Activated CD4-positive, alpha-beta T cell treated with anti-CD3 and anti-CD28 coated beads, Interleukin-2, amount 50 U/mL, for 48 hours (primary cell): Measurements from ENCODE around the gene ZNF579.

Experiments
- DNase-seq, 2 experiments: peaks; one replicate each; pipeline ENCODE4 v3.0.0-alpha.2; 2020

ZNF579 gene

GRCh38 chr19:55563261-55563690, 17.4 kb downstream of the ZNF579 start:
- no peak for DNase-seq

DNA sequence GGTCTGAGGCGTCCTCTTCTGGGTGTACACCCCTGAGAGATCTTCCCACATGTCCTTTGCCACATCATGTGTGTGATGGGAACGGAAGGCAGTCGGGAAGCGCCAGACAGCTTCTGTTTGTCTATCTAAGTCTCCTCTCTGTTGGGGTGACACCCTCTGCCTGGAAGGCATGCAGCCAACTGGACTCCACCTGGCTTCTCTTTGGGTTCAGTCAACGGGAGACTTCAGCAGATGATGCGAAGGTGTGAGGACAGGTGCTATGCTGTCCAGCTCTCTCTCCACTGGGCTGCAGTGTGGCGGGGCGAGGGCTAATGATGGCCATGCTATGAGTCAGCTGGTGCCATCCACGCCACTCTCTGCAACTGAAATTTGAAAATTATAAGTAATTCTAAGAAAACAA, 21.0 kb downstream of the ZNF579 start:
- DNase-seq = no peak

DNA sequence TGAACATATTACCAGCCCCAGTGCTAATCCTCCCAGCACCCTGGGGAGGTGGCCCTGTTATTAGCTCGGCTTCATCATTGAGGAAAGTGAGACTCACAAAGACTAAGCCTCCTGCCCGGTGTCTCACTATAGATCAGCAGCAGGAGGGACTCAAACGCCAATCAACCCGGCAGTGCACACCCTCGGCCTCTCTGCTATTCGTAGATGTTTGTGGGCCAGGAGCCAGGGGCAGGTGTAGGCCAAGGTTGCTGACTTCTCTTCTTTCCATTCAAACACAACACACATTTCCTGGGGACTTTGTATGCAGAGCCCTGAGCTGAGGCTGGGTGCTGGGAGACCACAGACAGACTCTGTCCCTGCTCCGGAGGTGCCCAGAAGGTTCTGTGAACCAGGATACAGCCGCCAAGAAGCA, 25.9 kb downstream of the ZNF579 start:
- DNase-seq = no peak

- DNase-seq = no peak
Observed at GRCh38 chr19:55554302-55554701, 26.3 kb downstream of the ZNF579 start.

DNA sequence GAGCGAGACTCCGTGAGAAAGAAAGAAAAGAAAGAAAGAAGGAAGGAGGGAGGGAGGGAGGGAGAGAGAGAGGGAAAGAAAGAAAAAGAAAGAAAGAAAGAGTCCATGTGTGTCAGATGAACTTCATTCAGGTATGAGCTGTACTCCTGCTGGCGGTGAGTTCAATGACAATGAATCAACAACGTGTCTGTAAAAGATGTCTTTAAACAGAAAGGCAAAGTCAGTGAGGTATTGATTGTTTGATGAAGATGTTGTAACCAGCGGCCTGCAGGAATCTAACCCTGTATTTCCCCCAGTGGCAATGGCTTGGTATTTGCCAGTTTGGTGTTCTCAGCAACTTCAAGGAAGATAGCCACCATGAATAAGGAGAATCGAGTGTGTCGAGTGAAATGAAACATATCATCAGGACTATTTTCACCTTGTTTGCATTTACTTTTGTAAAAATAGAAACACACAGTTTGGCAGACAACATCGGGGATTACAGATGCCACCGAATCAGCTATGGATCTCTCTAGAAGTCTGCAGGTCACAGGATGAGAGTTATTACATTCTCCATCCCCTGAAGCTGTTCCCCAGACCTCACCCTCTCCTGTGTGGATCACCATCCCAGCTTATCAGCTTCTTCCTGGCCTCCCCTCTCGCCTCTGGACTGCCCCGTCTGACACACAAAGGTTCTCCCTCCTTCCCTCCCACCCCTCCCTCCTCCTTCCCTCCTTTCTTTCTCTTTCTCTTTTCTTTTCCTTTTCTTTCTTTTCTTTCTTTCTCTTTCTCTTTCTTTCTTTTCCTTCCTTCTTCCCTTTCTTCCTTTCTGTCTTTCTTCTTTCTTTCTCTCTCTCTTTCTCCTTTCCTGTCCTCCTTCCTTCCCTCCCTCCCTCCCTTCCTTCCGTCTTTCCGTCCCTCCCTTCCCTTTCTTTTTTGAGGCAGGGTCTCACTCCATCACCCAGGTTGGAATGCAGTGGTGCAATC, 27.1 kb downstream of the ZNF579 start:
- no peak for DNase-seq

DNA sequence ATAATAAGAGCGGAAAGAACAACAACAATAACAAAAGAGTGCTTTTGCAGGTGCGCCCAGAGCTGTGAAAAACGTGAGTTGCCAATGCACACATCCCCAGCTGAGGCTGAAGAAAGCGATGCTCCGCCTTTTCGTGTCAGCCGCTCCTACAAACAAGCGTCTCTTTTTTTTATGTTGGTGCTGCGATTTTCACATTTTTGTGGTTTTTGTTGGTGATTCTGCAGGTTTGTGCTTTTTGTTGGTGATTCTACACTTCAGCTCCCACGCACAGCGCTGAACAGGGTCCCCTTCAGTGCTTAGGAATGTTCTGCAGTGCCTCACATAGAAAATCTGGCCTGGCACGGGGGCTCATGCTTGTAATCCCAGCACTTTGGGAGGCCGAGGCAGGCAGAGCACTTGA, 28.0 kb downstream of the ZNF579 start:
- DNase-seq = no peak

DNA sequence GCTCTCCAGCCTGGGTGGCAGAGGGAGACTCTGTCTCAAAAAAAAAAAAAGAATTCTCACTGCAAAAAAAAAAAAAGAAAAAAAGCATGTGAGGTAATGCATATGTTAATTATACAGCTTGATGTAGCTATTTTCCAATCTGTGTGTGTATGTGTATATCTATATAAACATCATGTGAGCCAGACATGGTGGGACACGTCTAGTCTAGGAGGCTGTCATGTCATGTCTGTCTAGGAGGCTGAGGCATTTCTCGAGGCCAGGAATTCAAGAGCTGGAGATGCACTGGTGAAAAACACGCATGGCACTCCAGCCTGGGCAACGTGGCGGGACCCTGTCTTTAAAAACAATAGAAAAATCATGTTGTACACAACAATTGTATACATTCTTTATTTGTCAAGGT, 28.4 kb downstream of the ZNF579 start:
- DNase-seq = no peak

- DNase-seq = no peak
Observed at GRCh38 chr19:55550321-55550650, 30.4 kb downstream of the ZNF579 start.

GRCh38 chr19:55549500-55550320, 30.9 kb downstream of the ZNF579 start:
- no peak for DNase-seq

DNA sequence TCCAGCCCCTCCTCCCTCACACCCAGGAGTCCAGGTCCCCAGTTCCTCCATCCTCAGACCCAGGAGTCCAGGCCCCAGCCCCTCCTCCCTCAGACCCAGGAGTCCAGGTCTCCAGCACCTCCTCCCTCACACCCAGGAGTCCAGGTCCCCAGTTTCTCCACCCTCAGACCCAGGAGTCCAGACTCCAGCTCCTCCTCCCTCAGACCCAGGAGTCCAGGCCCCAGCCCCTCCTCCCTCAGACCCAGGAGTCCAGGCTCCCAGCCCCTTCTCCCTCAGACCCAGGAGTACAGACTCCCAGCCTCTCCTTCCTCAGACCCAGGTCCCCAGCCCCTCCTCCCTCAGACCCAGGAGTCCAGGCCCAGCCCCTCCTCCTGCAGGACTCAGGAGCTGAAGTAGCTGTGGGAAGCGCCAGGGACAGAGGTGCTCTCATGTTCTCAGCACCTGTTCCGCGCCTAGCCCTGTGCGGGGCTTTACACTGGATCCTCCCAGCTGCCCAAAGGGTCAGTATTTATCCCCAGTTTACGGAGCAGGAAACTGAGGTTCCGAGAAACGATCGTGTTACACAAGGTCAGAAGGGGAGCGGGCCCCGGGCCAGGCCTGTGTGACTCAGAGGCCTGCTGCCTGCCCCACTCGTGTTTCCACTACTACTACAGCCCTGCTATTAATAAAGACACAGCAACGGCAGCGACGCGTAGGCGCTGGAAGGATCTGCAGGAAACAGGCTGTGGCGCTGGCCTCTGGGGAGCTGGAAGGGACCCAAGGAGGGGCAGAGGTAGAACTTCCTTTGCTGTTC, 33.6 kb downstream of the ZNF579 start:
- DNase-seq = no peak

DNA sequence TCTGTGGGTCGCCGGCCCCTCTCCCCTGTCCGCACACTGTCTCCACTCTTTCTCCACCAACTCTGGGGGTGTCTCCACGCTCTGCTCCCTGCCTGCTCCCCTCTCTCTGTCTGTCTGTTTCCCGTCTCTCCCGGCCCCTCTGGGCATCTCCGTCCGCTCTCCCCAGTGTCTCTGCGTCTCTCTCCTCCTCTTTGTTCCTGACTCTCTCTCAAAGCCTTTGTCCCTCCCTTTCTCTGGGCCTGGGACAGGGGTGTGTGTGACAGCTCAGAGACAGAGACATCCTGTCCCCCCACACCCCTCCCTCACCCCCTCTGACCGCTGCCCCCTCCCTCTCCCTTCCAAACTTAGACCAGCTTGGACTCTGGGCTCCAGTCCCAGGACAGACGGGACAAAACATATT, 34.6 kb downstream of the ZNF579 start:
- DNase-seq = no peak

- no peak for DNase-seq
Observed at GRCh38 chr19:55545443-55545842, 35.2 kb downstream of the ZNF579 start, which contains the start of gene SBK3. Gene SBK3, minus strand, starts transcription at chr19:55545543. Its CDS starts 0 bp downstream, at chr19:55545543.

DNA sequence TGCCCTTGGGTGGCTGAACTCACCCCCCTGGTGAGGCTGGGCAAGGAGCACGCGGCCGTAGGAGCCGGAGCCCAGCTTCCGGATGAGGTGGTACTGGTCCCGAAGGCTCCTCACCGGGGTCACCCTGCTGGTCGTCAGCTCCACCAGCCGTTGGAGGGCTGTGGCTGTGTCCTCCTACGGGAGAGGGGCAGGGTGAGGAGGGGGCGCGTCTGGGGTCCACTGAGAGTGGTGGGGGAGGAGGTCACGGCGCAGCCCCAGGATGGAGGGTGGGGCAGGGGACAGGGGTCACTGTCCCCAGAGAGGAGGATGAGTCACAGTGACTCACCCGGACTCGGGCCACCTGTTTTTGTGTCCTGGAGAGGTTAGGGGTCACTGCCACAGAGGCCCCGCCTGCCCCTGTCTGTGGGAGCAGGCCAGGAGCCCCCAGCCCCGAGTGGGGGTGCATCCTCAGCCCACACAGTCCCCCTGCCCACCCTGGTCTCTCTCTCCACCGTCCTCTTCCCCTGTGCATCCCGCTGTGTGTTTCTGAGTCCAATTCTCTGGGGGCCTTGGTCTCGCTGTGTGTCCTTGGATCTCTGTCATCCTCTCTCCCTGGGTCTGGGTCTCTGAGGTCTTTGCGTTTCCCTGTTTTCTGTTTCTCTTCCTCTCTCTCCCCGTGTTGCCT, 35.7 kb downstream of the ZNF579 start:
- DNase-seq = no peak

GRCh38 chr19:55544014-55544413, 36.6 kb downstream of the ZNF579 start:
- DNase-seq = no peak

- no peak for DNase-seq
Observed at GRCh38 chr19:55543567-55543966, 37.1 kb downstream of the ZNF579 start.

DNA sequence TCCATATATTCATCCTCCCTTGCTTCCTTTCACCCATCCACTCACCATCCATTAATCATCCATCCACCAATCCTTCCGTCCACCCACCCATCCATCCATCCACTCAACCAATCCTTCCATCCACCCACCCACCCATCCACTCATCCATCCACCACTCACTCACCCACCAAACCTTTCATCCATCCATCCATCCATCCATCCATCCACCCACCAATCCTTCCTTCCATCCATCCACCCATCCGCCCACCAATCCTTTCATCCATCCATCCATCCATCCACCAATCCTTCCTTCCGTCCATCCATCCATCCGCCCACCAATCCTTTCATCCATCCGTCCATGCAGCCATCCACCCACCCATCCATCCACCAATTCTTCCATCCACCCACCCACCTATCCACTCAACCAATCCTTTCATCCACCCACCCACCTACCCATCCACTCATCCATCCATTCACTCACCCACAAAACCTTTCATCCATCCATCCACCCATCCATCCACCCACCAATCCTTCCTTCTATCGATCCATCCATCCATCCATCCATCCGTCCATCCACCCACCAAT, 38.3 kb downstream of the ZNF579 start:
- DNase-seq = no peak

GRCh38 chr19:55541091-55541490, 39.6 kb downstream of the ZNF579 start:
- DNase-seq = no peak

DNA sequence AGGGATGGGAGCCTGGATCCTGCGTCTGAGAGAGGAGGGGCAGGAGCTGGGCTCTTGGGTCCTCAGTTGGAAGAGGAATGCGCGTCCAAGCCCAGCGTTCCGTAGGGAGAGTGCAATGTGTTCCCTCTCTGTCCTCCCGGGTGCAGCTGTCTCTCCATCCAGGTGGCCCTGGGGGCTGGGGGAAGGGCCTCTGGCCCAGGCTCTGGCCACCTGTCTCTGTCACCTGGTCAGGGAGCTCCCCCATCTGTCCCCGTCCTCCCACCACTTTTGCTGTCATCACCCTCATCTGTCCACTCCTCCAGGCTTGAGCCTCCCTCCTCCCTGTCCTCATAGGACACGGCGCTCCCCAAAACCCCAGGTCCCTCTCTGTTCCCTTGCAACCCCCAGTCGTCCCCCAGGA, 40.0 kb downstream of the ZNF579 start:
- DNase-seq = no peak

DNA sequence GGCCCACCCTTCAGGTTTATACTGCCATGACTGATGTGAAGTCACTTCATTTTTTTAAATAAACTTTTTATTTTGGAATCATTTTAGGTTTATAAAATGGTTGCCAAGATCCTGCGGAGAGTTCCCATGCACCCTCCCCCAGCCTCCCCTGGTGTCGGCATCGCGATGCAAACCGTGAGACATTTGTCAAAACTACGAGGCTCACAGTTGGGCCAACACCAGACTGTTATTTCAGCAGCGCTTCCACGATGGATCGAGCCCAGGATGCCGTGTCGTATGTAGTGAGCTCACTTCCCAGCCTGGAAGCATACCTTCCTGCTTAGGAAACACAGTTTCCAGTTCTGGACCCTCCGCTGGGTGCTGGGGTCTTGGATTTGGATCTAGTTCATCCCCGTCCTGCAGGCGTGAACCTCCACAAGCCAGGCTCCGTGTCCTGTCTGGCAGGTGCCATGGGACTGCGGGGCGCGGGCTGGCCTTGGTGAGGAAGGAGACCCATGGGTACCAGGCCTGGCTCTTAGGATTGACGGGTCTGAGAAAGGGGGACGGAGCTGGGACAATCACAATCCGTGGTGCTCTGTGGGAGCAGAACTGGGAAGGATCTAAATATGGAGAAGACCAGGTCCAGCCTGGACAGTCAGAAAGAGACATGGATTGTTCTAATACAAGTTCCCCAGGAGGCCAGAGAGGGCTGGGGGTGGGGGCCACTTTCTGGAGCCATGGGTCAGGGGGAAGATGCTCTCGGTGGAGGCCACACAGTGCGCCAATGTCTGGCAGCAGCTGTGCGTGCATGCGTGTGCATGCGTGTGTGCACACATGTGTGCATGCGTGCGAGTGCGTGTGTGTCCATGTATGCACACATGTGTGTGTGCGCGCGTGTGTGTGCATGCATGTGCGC, 41.3 kb downstream of the ZNF579 start:
- no peak for DNase-seq

GRCh38 chr19:55538132-55538531, 42.5 kb downstream of the ZNF579 start:
- no peak for DNase-seq

- no peak for DNase-seq
Observed at GRCh38 chr19:55537741-55538111, 42.9 kb downstream of the ZNF579 start.
